ENCODE measurements around the gene DMXL2.

GRCh38 chr15:51493892-51494291 is 128.7 kb downstream of the DMXL2 start:
- TF ChIP-seq, protein P1, sequence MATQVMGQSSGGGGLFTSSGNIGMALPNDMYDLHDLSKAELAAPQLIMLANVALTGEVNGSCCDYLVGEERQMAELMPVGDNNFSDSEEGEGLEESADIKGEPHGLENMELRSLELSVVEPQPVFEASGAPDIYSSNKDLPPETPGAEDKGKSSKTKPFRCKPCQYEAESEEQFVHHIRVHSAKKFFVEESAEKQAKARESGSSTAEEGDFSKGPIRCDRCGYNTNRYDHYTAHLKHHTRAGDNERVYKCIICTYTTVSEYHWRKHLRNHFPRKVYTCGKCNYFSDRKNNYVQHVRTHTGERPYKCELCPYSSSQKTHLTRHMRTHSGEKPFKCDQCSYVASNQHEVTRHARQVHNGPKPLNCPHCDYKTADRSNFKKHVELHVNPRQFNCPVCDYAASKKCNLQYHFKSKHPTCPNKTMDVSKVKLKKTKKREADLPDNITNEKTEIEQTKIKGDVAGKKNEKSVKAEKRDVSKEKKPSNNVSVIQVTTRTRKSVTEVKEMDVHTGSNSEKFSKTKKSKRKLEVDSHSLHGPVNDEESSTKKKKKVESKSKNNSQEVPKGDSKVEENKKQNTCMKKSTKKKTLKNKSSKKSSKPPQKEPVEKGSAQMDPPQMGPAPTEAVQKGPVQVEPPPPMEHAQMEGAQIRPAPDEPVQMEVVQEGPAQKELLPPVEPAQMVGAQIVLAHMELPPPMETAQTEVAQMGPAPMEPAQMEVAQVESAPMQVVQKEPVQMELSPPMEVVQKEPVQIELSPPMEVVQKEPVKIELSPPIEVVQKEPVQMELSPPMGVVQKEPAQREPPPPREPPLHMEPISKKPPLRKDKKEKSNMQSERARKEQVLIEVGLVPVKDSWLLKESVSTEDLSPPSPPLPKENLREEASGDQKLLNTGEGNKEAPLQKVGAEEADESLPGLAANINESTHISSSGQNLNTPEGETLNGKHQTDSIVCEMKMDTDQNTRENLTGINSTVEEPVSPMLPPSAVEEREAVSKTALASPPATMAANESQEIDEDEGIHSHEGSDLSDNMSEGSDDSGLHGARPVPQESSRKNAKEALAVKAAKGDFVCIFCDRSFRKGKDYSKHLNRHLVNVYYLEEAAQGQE (IDR thresholded peaks at IDR 0.05; ENCODE audit: insufficient read depth in 1 of 2, low read depth in 2 of 2, low read length in 2 of 2), result no peak
- TF ChIP-seq POLR2AphosphoS5 (IDR thresholded peaks at IDR 0.05; ENCODE audit: low read depth, low read length), result no peak
